Measurements from ENCODE around the gene TRAM2. TPM values are rescaled to one million over a fixed set of nuclear protein-coding genes. Genes with fewer than 3 reads are reported as not detected.
A peak's percentile ranks its signal among the peaks of the same experiment; 100 is the strongest.

The TRAM2 gene
- total RNA-seq, 1 experiment from 2014 or later = 58.5 TPM

- DNase-seq (ENCODE audit: low read depth) = no peak
These were observed 29.1 kb downstream of the TRAM2 start for GRCh38 chr6:52547647-52548352.

- no peak for DNase-seq (ENCODE audit: low read depth)
These were observed 30.2 kb downstream of the TRAM2 start for GRCh38 chr6:52546678-52547077.

- DNase-seq (ENCODE audit: low read depth) = no peak
These were observed 30.7 kb downstream of the TRAM2 start for GRCh38 chr6:52546192-52546591.

GRCh38 chr6:52545406-52546119 lies 31.3 kb downstream of the TRAM2 start:
- DNase-seq (ENCODE audit: low read depth) = no peak

- no peak for DNase-seq (ENCODE audit: low read depth)
These were observed 32.1 kb downstream of the TRAM2 start for GRCh38 chr6:52544602-52545405.

- DNase-seq (ENCODE audit: low read depth) = peak; percentile 84
These were observed 32.9 kb downstream of the TRAM2 start for GRCh38 chr6:52543729-52544601.

GRCh38 chr6:52543262-52543661 lies 33.6 kb downstream of the TRAM2 start:
- no peak for DNase-seq (ENCODE audit: low read depth)

GRCh38 chr6:52541135-52541534 lies 35.7 kb downstream of the TRAM2 start:
- no peak for DNase-seq (ENCODE audit: low read depth)

- DNase-seq (ENCODE audit: low read depth) = peak; percentile 46
These were observed 36.5 kb downstream of the TRAM2 start for GRCh38 chr6:52540286-52540902.

GRCh38 chr6:52539607-52540006 lies 37.3 kb downstream of the TRAM2 start:
- peak; percentile 58 for DNase-seq (ENCODE audit: low read depth)

GRCh38 chr6:52538901-52539354 lies 37.9 kb downstream of the TRAM2 start:
- DNase-seq (ENCODE audit: low read depth) = no peak

GRCh38 chr6:52538252-52538900 lies 38.5 kb downstream of the TRAM2 start:
- no peak for DNase-seq (ENCODE audit: low read depth)

GRCh38 chr6:52537001-52537753 lies 39.7 kb downstream of the TRAM2 start:
- peak; percentile 77 for DNase-seq (ENCODE audit: low read depth)

- DNase-seq (ENCODE audit: low read depth) = no peak
These were observed 40.4 kb downstream of the TRAM2 start for GRCh38 chr6:52536424-52536916.

GRCh38 chr6:52535711-52536423 lies 41.0 kb downstream of the TRAM2 start:
- DNase-seq (ENCODE audit: low read depth) = no peak

- peak; percentile 60 for DNase-seq (ENCODE audit: low read depth)
These were observed 41.9 kb downstream of the TRAM2 start for GRCh38 chr6:52534966-52535390.

GRCh38 chr6:52534363-52534762 lies 42.5 kb downstream of the TRAM2 start:
- no peak for DNase-seq (ENCODE audit: low read depth)

GRCh38 chr6:52533491-52533890 lies 43.4 kb downstream of the TRAM2 start:
- no peak for DNase-seq (ENCODE audit: low read depth)
